ENCODE data around the gene LRRC75B. TPM values are rescaled to one million over a fixed set of nuclear protein-coding genes. Genes with fewer than 3 reads are reported as not detected.
"Not testable (repeated sequence)": the region's sequence is repeated elsewhere in the genome, so short reads cannot be mapped to it uniquely, and the experiment has no call there.

Gene LRRC75B
- total and polyA plus RNA-seq, 9 donors = 2.5 to 26.5 (median 22.1) TPM

GRCh38 chr22:24553597-24554312, 39.1 kb downstream of the LRRC75B start:
- peak in 4 of 5 donors; percentile 28 to 52 (median 41) for DNase-seq
- H3K4me3 ChIP-seq = peak overlapping the region; percentile 90
- H3K27ac ChIP-seq = peak overlapping the region in 1 of 2 donors; percentile 92
- TF ChIP-seq, protein P1, sequence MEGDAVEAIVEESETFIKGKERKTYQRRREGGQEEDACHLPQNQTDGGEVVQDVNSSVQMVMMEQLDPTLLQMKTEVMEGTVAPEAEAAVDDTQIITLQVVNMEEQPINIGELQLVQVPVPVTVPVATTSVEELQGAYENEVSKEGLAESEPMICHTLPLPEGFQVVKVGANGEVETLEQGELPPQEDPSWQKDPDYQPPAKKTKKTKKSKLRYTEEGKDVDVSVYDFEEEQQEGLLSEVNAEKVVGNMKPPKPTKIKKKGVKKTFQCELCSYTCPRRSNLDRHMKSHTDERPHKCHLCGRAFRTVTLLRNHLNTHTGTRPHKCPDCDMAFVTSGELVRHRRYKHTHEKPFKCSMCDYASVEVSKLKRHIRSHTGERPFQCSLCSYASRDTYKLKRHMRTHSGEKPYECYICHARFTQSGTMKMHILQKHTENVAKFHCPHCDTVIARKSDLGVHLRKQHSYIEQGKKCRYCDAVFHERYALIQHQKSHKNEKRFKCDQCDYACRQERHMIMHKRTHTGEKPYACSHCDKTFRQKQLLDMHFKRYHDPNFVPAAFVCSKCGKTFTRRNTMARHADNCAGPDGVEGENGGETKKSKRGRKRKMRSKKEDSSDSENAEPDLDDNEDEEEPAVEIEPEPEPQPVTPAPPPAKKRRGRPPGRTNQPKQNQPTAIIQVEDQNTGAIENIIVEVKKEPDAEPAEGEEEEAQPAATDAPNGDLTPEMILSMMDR (IDR thresholded peaks at IDR 0.05) = no peak
- TF ChIP-seq POLR2A (IDR thresholded peaks at IDR 0.05) = no peak
- TF ChIP-seq EP300 (IDR thresholded peaks at IDR 0.05) = no peak
- intact Hi-C loops (cut with DNase I) = no loop called here
- H3K36me3 ChIP-seq = no peaks in the 10 kb centered on the region
- H3K27me3 ChIP-seq = no peaks in the 10 kb centered on the region
- 11 to 20% (median 12%) methylated on average over 11 to 12 of the region's 12 CpGs for WGBS, 3 donors
- peaks cover 12% of the 10 kb centered on the region for H3K4me1 ChIP-seq (ENCODE audit: insufficient read depth)
- H3K9me3 ChIP-seq = no peaks in the 10 kb centered on the region

DNA sequence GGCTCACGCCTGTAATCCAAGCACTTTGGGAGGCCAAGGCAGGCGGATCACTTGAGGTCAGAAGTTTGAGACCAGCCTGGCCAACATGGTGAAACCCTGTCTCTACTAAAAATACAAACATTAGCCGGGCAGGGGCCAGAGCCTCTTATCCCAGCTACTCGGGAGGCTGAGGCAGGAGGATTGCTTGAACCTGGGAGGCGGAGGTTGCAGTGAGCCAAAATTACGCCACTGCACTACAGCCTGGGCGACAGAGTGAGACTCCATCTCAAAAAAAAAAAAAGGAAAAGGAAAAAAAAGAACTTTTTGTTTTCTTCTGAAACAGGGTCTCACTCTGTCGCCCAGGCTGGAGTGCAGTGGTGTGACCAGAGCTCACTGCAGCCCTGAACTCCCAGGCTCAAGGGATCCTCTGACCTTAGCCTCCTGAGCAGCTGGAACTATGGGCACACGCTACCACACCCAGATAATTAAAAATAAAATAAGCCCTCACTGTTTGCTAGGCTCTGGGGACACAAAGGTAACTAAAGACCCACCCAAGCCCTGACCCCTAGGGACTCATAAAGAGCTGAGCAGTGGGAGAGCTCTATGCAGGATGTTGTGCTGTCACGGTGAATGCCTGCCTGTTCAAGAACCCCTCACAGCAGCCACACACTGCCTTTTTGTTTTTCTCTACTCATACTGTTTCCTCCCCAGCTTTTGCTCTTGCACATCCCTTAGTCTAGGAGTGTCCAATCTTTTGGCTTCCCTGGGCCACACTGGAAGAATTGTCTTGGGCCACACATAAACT, 40.2 kb downstream of the LRRC75B start:
- not testable (repeated sequence) for H3K27ac ChIP-seq, DNase-seq
- H3K4me1 ChIP-seq (ENCODE audit: insufficient read depth) = peaks cover 12% of the 10 kb centered on the region

DNA sequence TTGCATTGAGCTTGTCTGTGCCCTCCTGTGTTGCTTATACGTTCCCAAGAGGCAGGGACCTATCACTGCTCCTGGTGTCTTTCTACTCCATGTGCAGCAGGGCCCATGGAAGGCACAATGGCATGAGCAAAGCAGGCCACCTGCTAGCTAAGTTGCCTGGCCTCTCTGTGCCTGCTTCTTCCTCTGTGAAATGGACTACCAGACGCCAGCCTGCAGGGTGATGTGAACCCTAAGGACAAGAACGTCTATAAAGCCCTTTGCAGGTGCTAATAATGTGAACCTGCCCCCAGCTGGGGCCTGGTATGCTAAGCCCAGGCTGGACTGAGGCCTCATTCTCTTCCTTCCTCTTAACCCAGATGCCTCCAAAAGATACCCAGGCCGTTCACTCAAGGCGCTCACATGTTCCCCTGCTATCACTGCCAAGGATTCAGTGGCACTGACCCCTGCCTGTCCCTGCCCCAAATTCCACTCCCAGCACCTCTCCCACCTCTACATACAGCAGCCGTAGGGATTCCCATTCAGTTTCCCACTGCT, 41.9 kb downstream of the LRRC75B start:
- Histone ChIP-seq H3K27me3 (no peaks in the 10 kb centered on the region), H3K27ac (no peak overlapping the region), H3K36me3 (no peaks in the 10 kb centered on the region), H3K9me3 (no peaks in the 10 kb centered on the region), H3K4me1 (ENCODE audit: insufficient read depth) (peaks cover 6% of the 10 kb centered on the region), H3K4me3 (no peak overlapping the region)
- DNase-seq = no peak
- whole genome bisulfite sequencing, 3 donors = 74 to 84% (median 76%) methylated on average over 6 of the region's 6 CpGs
- intact Hi-C loops (cut with DNase I) = no loop called here
- TF ChIP-seq POLR2A (IDR thresholded peaks at IDR 0.05) (no peak), EP300 (IDR thresholded peaks at IDR 0.05) (no peak)
- TF ChIP-seq, protein P1 (IDR thresholded peaks at IDR 0.05) = no peak

More for the DNA sequence above, 40.2 kb downstream of the LRRC75B start:
- H3K4me3 ChIP-seq; H3K36me3 ChIP-seq; H3K27me3 ChIP-seq; intact Hi-C loops (cut with DNase I); H3K9me3 ChIP-seq: not testable (repeated sequence)
- 83 to 87% (median 86%) methylated on average over 10 of the region's 10 CpGs for WGBS, 3 donors

GRCh38 chr22:24550028-24550901, 42.6 kb downstream of the LRRC75B start:
- no peak overlapping the region for H3K4me3 ChIP-seq
- intact Hi-C loops (cut with DNase I) = no loop called here
- H3K36me3 ChIP-seq = no peaks in the 10 kb centered on the region
- H3K9me3 ChIP-seq = no peaks in the 10 kb centered on the region
- no peaks in the 10 kb centered on the region for H3K27me3 ChIP-seq
- DNase-seq = no peak
- TF ChIP-seq, protein P1 (IDR thresholded peaks at IDR 0.05) = no peak
- TF ChIP-seq EP300 (IDR thresholded peaks at IDR 0.05) (no peak), POLR2A (IDR thresholded peaks at IDR 0.05) (no peak)
- H3K27ac ChIP-seq = no peak overlapping the region
- WGBS, 3 donors = 82 to 86% (median 84%) methylated on average over 8 of the region's 8 CpGs
- H3K4me1 ChIP-seq (ENCODE audit: insufficient read depth) = peaks cover 6% of the 10 kb centered on the region
